ENCODE measurements around the gene CTDSPL.

DNA sequence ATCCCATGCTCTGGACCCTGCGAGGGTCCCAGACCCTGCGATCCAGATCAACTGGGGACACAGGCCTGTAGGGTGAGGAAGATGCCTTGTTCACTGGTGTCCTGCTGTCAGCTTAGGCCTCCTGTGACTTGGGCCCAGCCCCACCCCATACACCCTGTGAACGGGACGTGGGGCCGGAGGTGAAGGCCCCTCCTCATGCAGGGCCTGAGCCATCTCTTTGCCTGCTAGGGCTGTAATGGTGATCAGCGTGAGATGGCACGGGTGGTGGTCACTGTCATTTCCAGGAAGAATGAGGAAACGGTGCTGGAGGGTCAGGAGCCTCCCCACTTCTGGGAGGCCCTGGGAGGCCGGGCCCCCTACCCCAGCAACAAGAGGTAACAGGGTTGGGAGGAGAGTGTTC, 141.3 kb downstream of the CTDSPL start:
- TF ChIP-seq EZH2 (IDR thresholded peaks at IDR 0.05; ENCODE audit: low read depth) = no peak
- TF ChIP-seq, protein P1, sequence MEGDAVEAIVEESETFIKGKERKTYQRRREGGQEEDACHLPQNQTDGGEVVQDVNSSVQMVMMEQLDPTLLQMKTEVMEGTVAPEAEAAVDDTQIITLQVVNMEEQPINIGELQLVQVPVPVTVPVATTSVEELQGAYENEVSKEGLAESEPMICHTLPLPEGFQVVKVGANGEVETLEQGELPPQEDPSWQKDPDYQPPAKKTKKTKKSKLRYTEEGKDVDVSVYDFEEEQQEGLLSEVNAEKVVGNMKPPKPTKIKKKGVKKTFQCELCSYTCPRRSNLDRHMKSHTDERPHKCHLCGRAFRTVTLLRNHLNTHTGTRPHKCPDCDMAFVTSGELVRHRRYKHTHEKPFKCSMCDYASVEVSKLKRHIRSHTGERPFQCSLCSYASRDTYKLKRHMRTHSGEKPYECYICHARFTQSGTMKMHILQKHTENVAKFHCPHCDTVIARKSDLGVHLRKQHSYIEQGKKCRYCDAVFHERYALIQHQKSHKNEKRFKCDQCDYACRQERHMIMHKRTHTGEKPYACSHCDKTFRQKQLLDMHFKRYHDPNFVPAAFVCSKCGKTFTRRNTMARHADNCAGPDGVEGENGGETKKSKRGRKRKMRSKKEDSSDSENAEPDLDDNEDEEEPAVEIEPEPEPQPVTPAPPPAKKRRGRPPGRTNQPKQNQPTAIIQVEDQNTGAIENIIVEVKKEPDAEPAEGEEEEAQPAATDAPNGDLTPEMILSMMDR (conservative IDR thresholded peaks at IDR 0.05) = no peak

Data from PC-9 (cell line).